Measurements from ENCODE around the gene ZCWPW2.

Gene ZCWPW2

DNA sequence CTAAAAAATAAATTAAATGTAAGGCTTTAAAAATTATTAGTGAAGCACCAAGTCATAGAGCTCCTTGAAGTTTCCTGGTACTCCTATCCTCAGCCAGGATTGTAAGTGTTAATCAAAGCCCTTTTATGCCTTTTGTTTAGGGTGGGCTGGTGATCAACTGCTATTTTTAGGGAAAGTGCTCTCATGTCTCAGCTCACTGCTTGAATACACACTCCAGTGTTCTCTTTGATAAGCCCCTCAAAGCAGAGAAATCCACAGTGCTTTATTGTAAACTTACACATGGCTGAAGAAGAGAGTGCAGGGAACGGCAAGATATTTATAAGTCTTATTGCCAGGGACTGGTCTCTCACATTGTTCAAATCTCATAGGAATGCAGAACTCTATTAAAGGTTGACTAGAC is 156.5 kb downstream of the ZCWPW2 start:
- H3K4me1 ChIP-seq (ENCODE audit: control insufficient read depth, insufficient read depth, low read length) = peaks cover 20% of the 10 kb centered on the region
- H3K9ac ChIP-seq (ENCODE audit: low read length) = no peak overlapping the region
- H3K27ac ChIP-seq (ENCODE audit: low read depth, low read length) = no peak overlapping the region
- no peaks in the 10 kb centered on the region for H3K9me3 ChIP-seq (ENCODE audit: control insufficient read depth, insufficient read depth, low read depth, low read length)
- no peaks in the 10 kb centered on the region for H3K27me3 ChIP-seq (ENCODE audit: control insufficient read depth, insufficient read depth, low read length)
- no peaks in the 10 kb centered on the region for H3K36me3 ChIP-seq (ENCODE audit: control insufficient read depth, insufficient read depth, low read length)
- no peak overlapping the region for H3K4me3 ChIP-seq (ENCODE audit: low read depth, low read length)

DNA sequence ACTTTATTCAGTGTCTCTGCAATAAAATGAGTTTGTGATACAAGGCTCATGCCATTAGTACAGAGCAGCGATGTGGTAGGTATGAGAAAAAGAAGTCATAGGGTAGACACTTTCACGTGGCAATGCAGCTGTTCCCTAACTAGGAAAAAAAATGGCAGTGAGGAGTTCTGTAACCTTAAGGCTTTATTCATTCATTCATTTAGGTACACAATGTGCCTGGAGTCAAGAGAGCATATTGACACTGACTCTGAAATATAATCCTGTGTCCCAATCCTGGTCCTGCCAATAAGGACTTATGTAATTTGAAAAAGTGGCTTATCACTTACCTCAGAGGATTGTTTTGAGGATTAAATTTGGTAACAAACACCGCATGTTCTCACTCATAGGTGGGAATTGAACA is 173.1 kb downstream of the ZCWPW2 start:
- H3K27me3 ChIP-seq (ENCODE audit: control insufficient read depth, insufficient read depth, low read length) = no peaks in the 10 kb centered on the region
- no peak overlapping the region for H3K4me3 ChIP-seq (ENCODE audit: low read depth, low read length)
- H3K9ac ChIP-seq (ENCODE audit: low read length) = no peak overlapping the region
- no peaks in the 10 kb centered on the region for H3K36me3 ChIP-seq (ENCODE audit: control insufficient read depth, insufficient read depth, low read length)
- H3K27ac ChIP-seq (ENCODE audit: low read depth, low read length) = no peak overlapping the region
- no peaks in the 10 kb centered on the region for H3K4me1 ChIP-seq (ENCODE audit: control insufficient read depth, insufficient read depth, low read length)
- no peaks in the 10 kb centered on the region for H3K9me3 ChIP-seq (ENCODE audit: control insufficient read depth, insufficient read depth, low read depth, low read length)

DNA sequence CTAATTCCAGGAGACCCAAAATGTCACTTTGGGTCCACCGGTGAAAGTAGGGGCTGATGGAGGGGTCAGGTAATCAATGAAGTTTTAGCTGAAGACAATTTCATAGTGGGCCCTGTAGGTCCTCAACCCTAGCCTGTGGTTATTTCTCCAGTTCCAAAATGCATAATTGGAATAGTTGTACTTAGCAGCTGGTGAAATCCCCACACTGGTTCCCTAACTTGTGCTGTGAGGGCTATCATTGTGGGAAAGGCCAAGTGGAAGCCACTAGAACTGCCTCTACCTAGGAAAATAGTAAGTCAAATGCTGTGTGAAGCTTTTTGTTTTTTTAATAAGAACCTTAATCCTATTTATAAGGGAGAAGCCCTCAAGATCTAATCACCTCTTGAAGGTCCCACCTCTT is 193.8 kb downstream of the ZCWPW2 start:
- Histone ChIP-seq H3K27me3 (ENCODE audit: control insufficient read depth, insufficient read depth, low read length) (no peaks in the 10 kb centered on the region), H3K4me1 (ENCODE audit: control insufficient read depth, insufficient read depth, low read length) (no peaks in the 10 kb centered on the region), H3K27ac (ENCODE audit: low read depth, low read length) (no peak overlapping the region), H3K9ac (ENCODE audit: low read length) (no peak overlapping the region), H3K9me3 (ENCODE audit: control insufficient read depth, insufficient read depth, low read depth, low read length) (peaks cover 13% of the 10 kb centered on the region; the same call in 1 of the 2 replicates), H3K4me3 (ENCODE audit: low read depth, low read length) (no peak overlapping the region), H3K36me3 (ENCODE audit: control insufficient read depth, insufficient read depth, low read length) (no peaks in the 10 kb centered on the region)

DNA sequence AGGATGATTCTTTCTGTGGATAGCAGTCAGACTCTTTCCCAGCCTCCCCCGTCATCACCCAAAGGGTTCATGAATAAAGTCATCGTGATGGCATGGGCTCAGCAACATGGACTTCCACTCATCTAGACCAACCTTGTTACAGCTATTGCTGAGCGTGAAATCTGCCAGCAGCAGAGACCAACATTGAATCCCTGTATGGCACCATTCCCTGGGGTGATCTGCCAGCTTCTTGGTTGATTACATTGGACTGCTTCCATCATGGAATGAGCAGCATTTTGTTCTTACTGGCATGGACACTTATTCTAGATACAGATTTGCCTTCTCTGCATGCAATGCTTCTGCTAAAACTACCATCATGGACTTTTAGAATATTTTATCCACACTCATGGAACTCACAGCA is 195.7 kb downstream of the ZCWPW2 start:
- Histone ChIP-seq H3K9ac (ENCODE audit: low read length) (no peak overlapping the region), H3K9me3 (ENCODE audit: control insufficient read depth, insufficient read depth, low read depth, low read length) (peaks cover 13% of the 10 kb centered on the region; the same call in 1 of the 2 replicates), H3K36me3 (ENCODE audit: control insufficient read depth, insufficient read depth, low read length) (no peaks in the 10 kb centered on the region), H3K4me1 (ENCODE audit: control insufficient read depth, insufficient read depth, low read length) (no peaks in the 10 kb centered on the region), H3K27ac (ENCODE audit: low read depth, low read length) (no peak overlapping the region), H3K27me3 (ENCODE audit: control insufficient read depth, insufficient read depth, low read length) (no peaks in the 10 kb centered on the region), H3K4me3 (ENCODE audit: low read depth, low read length) (no peak overlapping the region)

DNA sequence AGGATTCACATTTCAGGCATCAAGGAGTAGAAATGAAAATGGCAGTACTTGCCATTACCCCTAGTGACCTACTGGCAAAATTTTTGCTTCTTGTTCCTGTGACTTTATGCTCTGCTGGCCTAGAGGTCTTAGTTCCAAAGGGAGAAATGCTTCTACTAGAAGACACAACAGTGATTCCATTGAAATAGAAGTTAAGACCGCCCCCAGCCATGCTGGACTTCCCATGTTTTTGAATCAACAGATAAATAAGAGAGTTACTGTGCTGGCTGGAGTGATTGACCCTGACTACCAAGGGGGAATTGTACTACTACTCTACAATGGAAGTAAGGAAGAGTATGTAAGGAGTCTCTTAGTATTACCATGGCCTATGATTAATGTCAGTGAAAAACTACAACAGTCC is 196.3 kb downstream of the ZCWPW2 start:
- Histone ChIP-seq H3K4me1 (ENCODE audit: control insufficient read depth, insufficient read depth, low read length) (no peaks in the 10 kb centered on the region), H3K4me3 (ENCODE audit: low read depth, low read length) (no peak overlapping the region)

DNA sequence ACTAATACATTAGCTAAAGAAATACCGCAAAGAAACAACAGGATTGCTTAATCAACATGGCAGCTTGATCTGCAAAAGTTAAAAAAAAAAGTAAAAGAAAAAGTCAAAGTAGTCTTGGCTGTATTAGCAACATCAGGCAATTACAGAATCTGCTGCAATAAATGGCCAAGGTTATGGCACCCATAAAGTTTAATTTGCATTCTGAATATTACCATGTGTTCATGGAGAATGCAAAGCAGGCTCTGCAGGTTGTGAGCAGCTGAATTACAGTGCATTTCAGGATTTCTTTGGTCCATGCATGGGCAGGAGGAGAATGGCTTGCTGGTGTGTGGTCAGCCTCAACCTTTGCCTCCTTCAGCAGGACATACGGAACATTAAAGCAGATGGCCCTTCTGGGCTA is 199.2 kb downstream of the ZCWPW2 start:
- H3K27me3 ChIP-seq (ENCODE audit: control insufficient read depth, insufficient read depth, low read length) = no peaks in the 10 kb centered on the region
- H3K9me3 ChIP-seq (ENCODE audit: control insufficient read depth, insufficient read depth, low read depth, low read length) = no peaks in the 10 kb centered on the region
- no peak overlapping the region for H3K27ac ChIP-seq (ENCODE audit: low read depth, low read length)
- no peak overlapping the region for H3K9ac ChIP-seq (ENCODE audit: low read length)
- no peaks in the 10 kb centered on the region for H3K36me3 ChIP-seq (ENCODE audit: control insufficient read depth, insufficient read depth, low read length)
- no peak overlapping the region for H3K4me3 ChIP-seq (ENCODE audit: low read depth, low read length)
- H3K4me1 ChIP-seq (ENCODE audit: control insufficient read depth, insufficient read depth, low read length) = no peaks in the 10 kb centered on the region

More for the DNA sequence above, 196.3 kb downstream of the ZCWPW2 start:
- Histone ChIP-seq H3K9ac (ENCODE audit: low read length) (no peak overlapping the region), H3K9me3 (ENCODE audit: control insufficient read depth, insufficient read depth, low read depth, low read length) (peaks cover 10% of the 10 kb centered on the region; the same call in 1 of the 2 replicates), H3K36me3 (ENCODE audit: control insufficient read depth, insufficient read depth, low read length) (no peaks in the 10 kb centered on the region), H3K27ac (ENCODE audit: low read depth, low read length) (no peak overlapping the region), H3K27me3 (ENCODE audit: control insufficient read depth, insufficient read depth, low read length) (no peaks in the 10 kb centered on the region)

DNA sequence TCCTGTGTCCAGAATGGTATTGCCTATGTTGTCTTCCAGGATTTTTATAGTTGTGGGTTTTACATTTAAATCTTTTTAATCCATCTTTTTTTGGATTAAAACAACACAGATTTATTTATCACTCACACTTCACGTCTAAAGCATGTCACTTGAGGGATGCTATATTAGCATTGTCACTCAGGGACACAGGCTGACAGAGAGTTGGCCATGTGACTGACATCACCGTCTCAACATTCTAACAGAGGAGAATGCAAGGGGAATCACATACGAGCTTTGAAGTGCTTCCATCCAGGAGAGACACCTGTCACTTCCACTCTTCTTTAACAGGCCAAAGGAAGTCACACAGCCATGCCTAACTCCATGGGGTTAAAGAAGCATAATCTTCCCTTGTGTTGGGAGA is 204.7 kb downstream of the ZCWPW2 start:
- Histone ChIP-seq H3K36me3 (ENCODE audit: control insufficient read depth, insufficient read depth, low read length) (no peaks in the 10 kb centered on the region), H3K4me1 (ENCODE audit: control insufficient read depth, insufficient read depth, low read length) (no peaks in the 10 kb centered on the region), H3K9ac (ENCODE audit: low read length) (no peak overlapping the region), H3K9me3 (ENCODE audit: control insufficient read depth, insufficient read depth, low read depth, low read length) (no peaks in the 10 kb centered on the region), H3K4me3 (ENCODE audit: low read depth, low read length) (no peak overlapping the region), H3K27me3 (ENCODE audit: control insufficient read depth, insufficient read depth, low read length) (no peaks in the 10 kb centered on the region), H3K27ac (ENCODE audit: low read depth, low read length) (no peak overlapping the region)

DNA sequence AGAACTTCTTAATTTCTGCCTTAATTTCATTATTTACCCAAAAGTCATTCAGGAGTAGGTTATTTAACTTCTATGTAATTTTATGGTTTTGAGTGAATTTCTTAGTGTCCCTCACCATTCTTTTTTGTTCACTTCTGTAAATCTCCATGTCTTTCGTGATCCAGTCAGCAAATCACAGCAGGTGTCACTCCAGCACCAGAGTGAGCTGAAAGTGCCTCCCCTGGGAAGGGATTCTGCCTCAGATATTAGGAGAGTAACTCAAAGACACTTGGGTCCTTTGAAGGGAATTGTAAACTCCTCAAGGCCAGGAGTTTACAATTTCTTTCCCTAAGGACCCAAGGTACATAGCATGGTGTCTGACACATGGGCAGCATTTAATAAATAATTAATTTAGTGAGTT is 207.7 kb downstream of the ZCWPW2 start:
- H3K4me3 ChIP-seq (ENCODE audit: low read depth, low read length) = no peak overlapping the region
- no peaks in the 10 kb centered on the region for H3K27me3 ChIP-seq (ENCODE audit: control insufficient read depth, insufficient read depth, low read length)
- H3K9me3 ChIP-seq (ENCODE audit: control insufficient read depth, insufficient read depth, low read depth, low read length) = no peaks in the 10 kb centered on the region
- H3K4me1 ChIP-seq (ENCODE audit: control insufficient read depth, insufficient read depth, low read length) = no peaks in the 10 kb centered on the region
- H3K36me3 ChIP-seq (ENCODE audit: control insufficient read depth, insufficient read depth, low read length) = no peaks in the 10 kb centered on the region
- H3K9ac ChIP-seq (ENCODE audit: low read length) = no peak overlapping the region
- no peak overlapping the region for H3K27ac ChIP-seq (ENCODE audit: low read depth, low read length)

DNA sequence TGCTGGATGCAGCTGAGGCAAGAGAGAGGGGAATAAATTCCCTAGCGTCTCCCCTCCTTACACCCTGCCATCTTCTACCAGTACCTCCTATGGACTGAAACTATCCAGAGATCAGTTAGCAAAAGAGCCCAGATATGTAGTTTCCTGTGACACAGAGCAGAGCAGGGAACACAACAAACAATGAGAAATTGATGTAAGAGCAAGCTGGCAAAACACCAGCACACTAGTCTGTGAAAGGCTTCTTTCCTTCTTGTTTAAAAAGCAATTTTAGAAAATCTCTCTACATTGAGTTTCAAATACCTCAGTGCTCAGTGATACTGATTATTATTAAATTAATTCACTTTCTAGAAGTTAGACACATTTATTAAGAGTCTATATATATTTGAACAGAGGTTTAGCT is 215.7 kb downstream of the ZCWPW2 start:
- no peak overlapping the region for H3K27ac ChIP-seq (ENCODE audit: low read depth, low read length)
- no peaks in the 10 kb centered on the region for H3K9me3 ChIP-seq (ENCODE audit: control insufficient read depth, insufficient read depth, low read depth, low read length)
- no peaks in the 10 kb centered on the region for H3K27me3 ChIP-seq (ENCODE audit: control insufficient read depth, insufficient read depth, low read length)
- H3K4me1 ChIP-seq (ENCODE audit: control insufficient read depth, insufficient read depth, low read length) = no peaks in the 10 kb centered on the region
- H3K36me3 ChIP-seq (ENCODE audit: control insufficient read depth, insufficient read depth, low read length) = no peaks in the 10 kb centered on the region
- no peak overlapping the region for H3K9ac ChIP-seq (ENCODE audit: low read length)
- H3K4me3 ChIP-seq (ENCODE audit: low read depth, low read length) = no peak overlapping the region

DNA sequence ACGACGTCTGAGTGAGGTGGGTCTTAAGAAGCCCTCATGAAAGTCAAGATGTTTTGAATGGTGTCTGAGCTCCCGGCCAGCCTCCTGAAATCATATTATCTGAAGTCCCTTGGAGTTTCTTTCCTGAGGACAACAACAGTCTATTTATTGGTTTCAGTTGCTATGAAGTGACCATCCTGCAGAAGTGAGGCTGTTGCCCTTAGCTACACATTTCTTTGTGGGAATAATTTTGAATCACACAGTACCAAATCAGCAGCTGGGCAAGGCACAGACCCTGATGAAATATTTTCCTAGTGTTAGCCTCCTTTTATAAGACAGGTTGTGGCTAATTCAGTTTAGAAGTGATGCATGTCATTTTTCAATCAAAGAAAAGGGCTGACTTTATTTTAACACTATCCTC is 220.8 kb downstream of the ZCWPW2 start:
- H3K27ac ChIP-seq (ENCODE audit: low read depth, low read length) = no peak overlapping the region

DNA sequence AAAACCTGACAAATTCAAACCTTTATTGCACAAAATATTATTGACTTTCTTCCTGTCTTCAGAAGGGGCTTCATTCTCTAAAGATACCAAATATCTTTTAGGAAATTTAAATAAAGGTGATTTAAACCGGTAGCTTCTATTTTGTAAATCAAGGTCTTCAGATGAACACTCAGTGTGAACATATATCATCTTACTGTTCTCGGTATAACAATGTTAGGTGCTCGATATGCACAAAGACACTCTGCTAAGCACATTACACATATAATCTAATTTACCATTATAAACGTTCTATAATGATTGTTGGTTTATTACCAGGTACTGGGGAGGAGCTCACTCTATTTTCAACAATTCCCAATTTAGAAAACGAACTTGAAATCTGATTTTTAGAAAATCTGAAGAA is 225.5 kb downstream of the ZCWPW2 start:
- Histone ChIP-seq H3K36me3 (ENCODE audit: control insufficient read depth, insufficient read depth, low read length) (no peaks in the 10 kb centered on the region), H3K27me3 (ENCODE audit: control insufficient read depth, insufficient read depth, low read length) (peaks cover 59% of the 10 kb centered on the region), H3K9me3 (ENCODE audit: control insufficient read depth, insufficient read depth, low read depth, low read length) (no peaks in the 10 kb centered on the region), H3K27ac (ENCODE audit: low read depth, low read length) (no peak overlapping the region), H3K9ac (ENCODE audit: low read length) (no peak overlapping the region), H3K4me1 (ENCODE audit: control insufficient read depth, insufficient read depth, low read length) (peaks cover 12% of the 10 kb centered on the region), H3K4me3 (ENCODE audit: low read depth, low read length) (no peak overlapping the region)

More for the DNA sequence above, 220.8 kb downstream of the ZCWPW2 start:
- H3K9ac ChIP-seq (ENCODE audit: low read length) = no peak overlapping the region
- no peaks in the 10 kb centered on the region for H3K36me3 ChIP-seq (ENCODE audit: control insufficient read depth, insufficient read depth, low read length)
- no peaks in the 10 kb centered on the region for H3K4me1 ChIP-seq (ENCODE audit: control insufficient read depth, insufficient read depth, low read length)
- H3K4me3 ChIP-seq (ENCODE audit: low read depth, low read length) = no peak overlapping the region
- H3K27me3 ChIP-seq (ENCODE audit: control insufficient read depth, insufficient read depth, low read length) = peaks cover 15% of the 10 kb centered on the region
- no peaks in the 10 kb centered on the region for H3K9me3 ChIP-seq (ENCODE audit: control insufficient read depth, insufficient read depth, low read depth, low read length)

All from HUES6 (cell line).